T-cell (primary cell): Measurements from ENCODE around the gene ZCCHC8. TPM values are rescaled to one million over a fixed set of nuclear protein-coding genes. Genes with fewer than 3 reads are reported as not detected.
A peak's percentile ranks its signal among the peaks of the same experiment; 100 is the strongest.
"Not testable (repeated sequence)": the region's sequence is repeated elsewhere in the genome, so short reads cannot be mapped to it uniquely, and the experiment has no call there.

ENCODE experiments used
- ATAC-seq, 4 experiments: fragments of 200-7000 bp in 3 of 4; fragments of 150-1000 bp in 1 of 4; cut with Tn5 transposase; replicated peaks in 1 of 4; 1 replicate in 3 of 4; 2 replicates in 1 of 4; pipeline ENCODE4 v1.10.0; 2021; ENCODE audit warnings: moderate library complexity in 3 of 4, mild to moderate bottlenecking in 2 of 4, moderate number of reproducible peaks in 1 of 4
- CTCF ChIA-PET, 2 donors: fragments of 300-600 bp; sonication (Branson Sonifier 250); formaldehyde crosslinking; loops; one replicate each; lab custom pipeline; 2022; ENCODE audit warnings: antibody characterized with exemption in 2 of 2; lab: Charles Lee
- POLR2A ChIA-PET, 2 donors: fragments of 300-600 bp; sonication (Branson Sonifier 250); formaldehyde crosslinking; loops; one replicate each; lab custom pipeline; 2022; ENCODE audit warnings: antibody characterized with exemption in 2 of 2; lab: Charles Lee
- DNase-seq, 35 experiments: peaks; one replicate each; pipeline versions ENCODE4 v3.0.0 to v3.0.0-alpha.2; 2013 to 2023
- H3K27ac ChIP-seq: one replicate; pipeline ENCODE4 v1.5.1; 2013; ENCODE audit warnings: low read length
- H3K27me3 ChIP-seq, 2 experiments: replicated peaks in 1 of 2; 1 replicate in 1 of 2; 2 replicates in 1 of 2; pipeline versions ENCODE4 v1.6.1 to v1.7.0; 2013; ENCODE audit warnings: low read length in 1 of 2, mixed read lengths in 1 of 2; ENCODE audit not compliant: control insufficient read depth in 2 of 2, insufficient read depth in 2 of 2; ENCODE audit errors: extremely low read depth in 1 of 2
- H3K36me3 ChIP-seq, 2 donors: 1 replicate in 1 of 2; 2 replicates in 1 of 2; pipeline versions ENCODE4 v1.6.1 to v1.7.0; 2013; ENCODE audit warnings: low read length in 1 of 2; ENCODE audit not compliant: control insufficient read depth in 2 of 2, insufficient read depth in 1 of 2; ENCODE audit errors: extremely low read depth in 1 of 2
- H3K4me1 ChIP-seq, 2 experiments: 1 replicate in 1 of 2; 2 replicates in 1 of 2; pipeline versions ENCODE4 v1.6.1 to v1.7.0; 2013; ENCODE audit warnings: low read length in 2 of 2, mixed read lengths in 1 of 2; ENCODE audit not compliant: insufficient read depth in 2 of 2, control insufficient read depth in 1 of 2; ENCODE audit errors: extremely low read depth in 1 of 2
- H3K4me3 ChIP-seq, 2 donors: 1 replicate in 1 of 2; 2 replicates in 1 of 2; pipeline versions ENCODE4 v1.5.1 to v1.7.0; 2013; ENCODE audit warnings: mild to moderate bottlenecking in 2 of 2, low read length in 1 of 2, moderate library complexity in 1 of 2; ENCODE audit not compliant: control insufficient read depth in 1 of 2; ENCODE audit errors: extremely low read depth in 1 of 2
- H3K9me3 ChIP-seq: 2 replicates; pipeline ENCODE4 v1.7.0; 2013
- H3K27ac Mint-ChIP-seq, 2 donors: one replicate each; pipeline ENCODE4 v1.8.0; 2020 to 2021; ENCODE audit warnings: mild to moderate bottlenecking in 2 of 2, mixed read lengths in 2 of 2
- H3K27me3 Mint-ChIP-seq, 2 donors: one replicate each; pipeline ENCODE4 v1.8.0; 2021 to 2022; ENCODE audit warnings: mixed read lengths in 2 of 2
- H3K36me3 Mint-ChIP-seq: one replicate; pipeline ENCODE4 v1.8.0; 2021; ENCODE audit warnings: mixed read lengths
- H3K4me1 Mint-ChIP-seq, 3 donors: one replicate each; pipeline ENCODE4 v1.8.0; 2020 to 2022; ENCODE audit warnings: mixed read lengths in 3 of 3, mild to moderate bottlenecking in 1 of 3
- H3K4me3 Mint-ChIP-seq, 3 donors: one replicate each; pipeline ENCODE4 v1.8.0; 2020 to 2022; ENCODE audit warnings: mild to moderate bottlenecking in 3 of 3, mixed read lengths in 3 of 3, moderate library complexity in 3 of 3
- H3K9me3 Mint-ChIP-seq, 3 donors: one replicate each; pipeline ENCODE4 v1.8.0; 2020 to 2022; ENCODE audit warnings: mixed read lengths in 3 of 3
- WGBS: methylation state at CpG from one replicate; pipeline ENCODE4 v1.1.5; 2013; ENCODE audit warnings: missing lambda C conversion rate; ENCODE audit not compliant: insufficient coverage; 5-methylcytosine and 5-hydroxymethylcytosine counted together
- total RNA-seq, 35 experiments: library from RNA in 6 of 35; stranded (reverse) in 6 of 35; fragments of 120-200 nt in 1 of 35; gene quantifications; one replicate each; pipeline versions ENCODE4 v1.2.1 to v1.2.4 and lab custom pipeline; 2013 to 2026

The ZCCHC8 gene
- total RNA-seq, 5 donors from 2014 or later (not counting 1 experiment from before 2014, with no cell fraction given) = 41.9 to 49.5 (median 45.3) TPM

DNA sequence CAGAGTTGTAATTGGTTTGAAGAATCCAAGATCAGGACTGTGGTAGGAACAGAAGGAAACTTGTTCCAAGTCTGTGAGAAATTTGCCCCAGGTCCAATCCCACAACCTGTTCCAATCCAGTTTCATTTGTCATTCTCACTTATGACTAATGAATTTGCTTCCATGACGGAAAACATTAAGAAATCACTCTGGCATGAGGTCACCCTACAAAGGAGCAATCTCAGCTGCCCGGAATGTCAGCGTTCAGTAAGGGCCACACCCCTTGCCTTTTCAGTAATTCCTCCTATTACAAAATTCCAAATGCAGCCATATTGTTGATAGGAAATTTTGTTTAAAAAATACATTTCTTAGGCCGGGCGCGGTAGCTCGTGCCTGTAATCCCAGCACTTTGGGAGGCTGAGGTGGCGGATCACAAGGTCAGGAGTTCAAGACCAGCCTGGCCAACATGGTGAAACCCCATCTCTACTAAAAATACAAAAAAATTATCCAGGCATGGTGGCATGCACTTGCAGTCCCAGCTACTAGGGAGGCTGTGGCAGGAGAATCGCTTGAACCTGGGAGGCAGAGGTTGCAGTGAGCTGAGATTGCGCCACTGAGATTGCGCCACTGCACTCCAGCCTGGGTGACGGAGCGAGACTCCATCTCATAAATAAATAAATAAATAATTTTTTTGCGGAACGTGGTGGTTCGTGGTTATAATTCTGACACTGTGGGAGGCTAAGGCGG is 36.3 kb downstream of the ZCCHC8 start:
- ATAC-seq, H3K27me3 ChIP-seq, H3K9me3 ChIP-seq, H3K4me1 ChIP-seq, POLR2A ChIA-PET, H3K27ac ChIP-seq, H3K36me3 ChIP-seq, H3K4me3 ChIP-seq, CTCF ChIA-PET, H3K9me3 Mint-ChIP-seq, H3K27ac Mint-ChIP-seq, H3K4me3 Mint-ChIP-seq, H3K27me3 Mint-ChIP-seq, H3K36me3 Mint-ChIP-seq, H3K4me1 Mint-ChIP-seq, DNase-seq: not testable (repeated sequence)
- no CpG with 5 or more reads among the region's 17 CpGs for WGBS

- ATAC-seq = no peak
Measured at GRCh38 chr12:122460641-122461040, 40.1 kb downstream of the ZCCHC8 start.

GRCh38 chr12:122460061-122460460 is 40.7 kb downstream of the ZCCHC8 start:
- Mint-ChIP-seq H3K27ac (no peak overlapping the region), H3K36me3 (no peaks in the 10 kb centered on the region), H3K9me3 (no peaks in the 10 kb centered on the region), H3K27me3 (no peaks in the 10 kb centered on the region), H3K4me1 (peaks cover 0 to 10% (median 5%) of the 10 kb centered on the region in 3 donors), H3K4me3 (no peak overlapping the region)
- Histone ChIP-seq H3K27ac (no peak overlapping the region), H3K9me3 (no peaks in the 10 kb centered on the region), H3K27me3 (no peaks in the 10 kb centered on the region), H3K4me3 (no peak overlapping the region), H3K36me3 (no peaks in the 10 kb centered on the region), H3K4me1 (peaks cover 0 to 4% of the 10 kb centered on the region in 2 experiments)
- ATAC-seq (no peak), DNase-seq (no peak)
- 100% methylated on average over 1 of the region's 7 CpGs for WGBS
- POLR2A ChIA-PET = no interaction called here
- CTCF ChIA-PET = no interaction called here

More at GRCh38 chr12:122460641-122461040, 40.1 kb downstream of the ZCCHC8 start:
- H3K4me1 Mint-ChIP-seq = peaks cover 0 to 10% (median 5%) of the 10 kb centered on the region in 3 donors
- H3K27me3 ChIP-seq = no peaks in the 10 kb centered on the region
- H3K9me3 ChIP-seq = no peaks in the 10 kb centered on the region
- H3K4me1 ChIP-seq = peaks cover 0 to 4% of the 10 kb centered on the region in 2 experiments
- no peaks in the 10 kb centered on the region for H3K9me3 Mint-ChIP-seq
- H3K36me3 ChIP-seq = no peaks in the 10 kb centered on the region
- H3K27ac ChIP-seq = no peak overlapping the region
- no peaks in the 10 kb centered on the region for H3K27me3 Mint-ChIP-seq
- no peak for DNase-seq
- H3K4me3 Mint-ChIP-seq = no peak overlapping the region
- H3K4me3 ChIP-seq = no peak overlapping the region
- no peak overlapping the region for H3K27ac Mint-ChIP-seq
- ChIA-PET POLR2A (no interaction called here), CTCF (no interaction called here)
- no peaks in the 10 kb centered on the region for H3K36me3 Mint-ChIP-seq
- WGBS = 78% methylated on average over 2 of the region's 2 CpGs

GRCh38 chr12:122459211-122459610 is 41.5 kb downstream of the ZCCHC8 start:
- no peak overlapping the region for H3K4me3 Mint-ChIP-seq
- ATAC-seq (no peak), DNase-seq (no peak)
- Histone ChIP-seq H3K27ac (no peak overlapping the region), H3K9me3 (no peaks in the 10 kb centered on the region), H3K36me3 (no peaks in the 10 kb centered on the region), H3K4me3 (no peak overlapping the region), H3K27me3 (no peaks in the 10 kb centered on the region), H3K4me1 (peaks cover 2 to 11% of the 10 kb centered on the region in 2 experiments)
- H3K9me3 Mint-ChIP-seq = no peaks in the 10 kb centered on the region
- no CpG with 5 or more reads among the region's 2 CpGs for WGBS
- CTCF ChIA-PET = interaction anchor here (0.7 kb wide), 2 partner anchors 14 to 56 kb away, joined by 5 to 8 read pairs; no protein-coding TSS in a partner anchor
- peaks cover 2 to 16% (median 11%) of the 10 kb centered on the region in 3 donors for H3K4me1 Mint-ChIP-seq
- no peaks in the 10 kb centered on the region for H3K36me3 Mint-ChIP-seq
- H3K27me3 Mint-ChIP-seq = no peaks in the 10 kb centered on the region
- POLR2A ChIA-PET = no interaction called here
- H3K27ac Mint-ChIP-seq = no peak overlapping the region

DNA sequence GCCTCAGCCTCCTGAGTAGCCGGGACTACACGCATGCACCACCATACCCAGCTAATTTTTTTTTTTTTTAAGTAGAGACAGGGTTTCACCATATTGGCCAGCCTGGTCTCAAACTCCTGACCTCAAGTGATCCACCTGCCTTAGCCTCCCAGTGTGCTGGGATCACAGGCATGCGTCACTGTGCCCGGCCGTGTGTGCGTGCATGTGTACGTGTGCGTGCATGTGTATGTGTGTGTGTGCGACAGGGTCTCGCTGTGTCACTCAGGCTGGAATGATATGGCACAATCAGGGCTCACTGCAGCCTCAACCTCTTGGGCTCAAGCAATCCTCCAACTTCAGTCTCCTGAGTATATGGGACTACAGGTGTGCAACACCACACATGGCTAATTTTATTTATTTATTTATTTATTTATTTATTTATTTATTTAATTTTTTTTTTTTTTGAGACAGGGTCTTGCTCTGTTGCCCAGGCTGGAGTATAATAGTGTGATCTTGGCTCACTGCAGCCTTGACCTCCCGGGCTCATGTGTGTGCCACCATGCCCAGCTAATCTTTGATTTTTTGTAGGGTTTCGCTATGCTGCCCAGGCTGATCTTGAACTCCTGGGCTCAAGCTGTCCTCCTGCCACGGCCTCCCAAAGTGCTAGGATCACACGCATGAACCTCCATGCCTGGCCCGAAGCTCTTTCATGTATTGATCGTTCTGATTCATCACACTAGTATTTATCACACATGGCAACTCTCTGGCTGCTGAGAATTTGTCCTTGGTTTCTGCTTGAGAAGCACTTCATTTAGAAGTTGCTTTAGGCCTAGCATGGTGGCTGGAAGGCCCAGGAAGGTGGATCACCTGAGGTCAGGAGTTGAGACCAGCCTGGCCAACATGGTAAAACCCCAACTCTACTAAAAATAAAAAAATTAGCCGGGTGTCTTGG is 42.4 kb downstream of the ZCCHC8 start:
- H3K4me3 Mint-ChIP-seq = no peak overlapping the region

DNA sequence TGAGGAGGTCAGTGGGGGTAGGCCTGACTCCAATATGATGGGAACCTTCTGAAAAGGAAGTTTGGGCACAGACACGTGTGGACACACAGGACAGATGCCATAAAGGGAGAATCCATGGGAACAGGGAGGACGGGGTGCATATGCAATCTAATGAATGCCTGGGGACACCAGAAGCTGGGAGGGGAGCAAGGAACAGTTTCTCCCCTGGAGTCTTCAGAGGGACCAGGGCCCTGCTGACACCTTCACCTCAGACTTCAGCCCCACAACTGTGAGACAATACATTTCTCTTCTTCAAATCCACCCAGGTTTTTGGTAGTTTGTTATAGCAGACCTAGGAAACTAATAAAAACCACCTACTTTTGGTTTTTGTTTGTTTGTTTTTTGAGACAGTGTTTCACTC is 43.1 kb downstream of the ZCCHC8 start:
- Mint-ChIP-seq H3K9me3 (no peaks in the 10 kb centered on the region), H3K4me1 (peaks cover 18 to 32% (median 27%) of the 10 kb centered on the region in 3 donors), H3K27me3 (no peaks in the 10 kb centered on the region), H3K4me3 (no peak overlapping the region), H3K27ac (peak overlapping the region; percentile 49 to 78), H3K36me3 (no peaks in the 10 kb centered on the region)
- H3K4me3 ChIP-seq = no peak overlapping the region
- ChIA-PET POLR2A (no interaction called here), CTCF (no interaction called here)
- WGBS = 86% methylated on average over 2 of the region's 2 CpGs
- no peak overlapping the region for H3K27ac ChIP-seq
- no peaks in the 10 kb centered on the region for H3K36me3 ChIP-seq
- H3K9me3 ChIP-seq = no peaks in the 10 kb centered on the region
- DNase-seq (no peak), ATAC-seq (no peak)
- peaks cover 12 to 26% of the 10 kb centered on the region in 2 experiments for H3K4me1 ChIP-seq
- no peaks in the 10 kb centered on the region for H3K27me3 ChIP-seq

More for the DNA sequence above, 42.4 kb downstream of the ZCCHC8 start:
- WGBS = 100% methylated on average over 6 of the region's 17 CpGs
- ChIA-PET CTCF (interaction anchor here (0.6 to 1.0 kb wide), 3 partner anchors 13 to 14 kb away, joined by 3 to 14 read pairs (median 8); no protein-coding TSS in a partner anchor), POLR2A (no interaction called here)
- no peaks in the 10 kb centered on the region for H3K9me3 ChIP-seq
- Mint-ChIP-seq H3K36me3 (no peaks in the 10 kb centered on the region), H3K27me3 (no peaks in the 10 kb centered on the region), H3K4me1 (peaks cover 11 to 25% (median 19%) of the 10 kb centered on the region in 3 donors), H3K27ac (peak overlapping the region; percentile 49 to 78), H3K9me3 (no peaks in the 10 kb centered on the region)
- no peak for DNase-seq
- H3K27me3 ChIP-seq = no peaks in the 10 kb centered on the region
- H3K36me3 ChIP-seq = no peaks in the 10 kb centered on the region
- no peak overlapping the region for H3K4me3 ChIP-seq
- H3K4me1 ChIP-seq = peaks cover 8 to 20% of the 10 kb centered on the region in 2 experiments
- ATAC-seq = no peak
- no peak overlapping the region for H3K27ac ChIP-seq
